NCI-H2227 treated with DMSO at 0.1 percent for 48 hours (cell line): ENCODE results near the gene RELCH.

Experiments used
- DNase-seq: peaks from one replicate; lab custom pipeline; 2025; lab: John Stamatoyannopoulos, UW

Gene RELCH

GRCh38 chr18:62196079-62196478, 9.0 kb downstream of the RELCH start:
- DNase-seq, result no peak

GRCh38 chr18:62196980-62197379, 9.9 kb downstream of the RELCH start:
- no peak for DNase-seq

DNA sequence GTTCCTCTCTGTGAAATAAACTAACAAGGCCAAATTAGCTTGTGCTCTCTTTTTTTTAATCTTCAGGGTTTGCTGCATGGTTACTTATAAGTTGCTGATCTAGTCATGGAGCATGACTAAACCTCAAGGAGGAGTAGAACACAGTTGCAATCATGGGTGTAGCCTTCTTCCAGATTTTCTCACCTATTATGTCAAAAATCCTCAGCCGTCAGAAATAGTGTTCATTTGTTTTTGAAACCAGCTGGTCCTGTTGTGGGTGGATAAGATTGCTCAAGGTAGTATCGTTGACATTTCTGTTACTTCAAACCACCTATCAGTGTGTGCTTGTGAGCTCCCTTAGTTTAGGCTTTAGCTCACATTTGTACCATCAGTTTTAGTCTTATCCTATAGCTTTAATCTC, 11.2 kb downstream of the RELCH start:
- no peak for DNase-seq

DNA sequence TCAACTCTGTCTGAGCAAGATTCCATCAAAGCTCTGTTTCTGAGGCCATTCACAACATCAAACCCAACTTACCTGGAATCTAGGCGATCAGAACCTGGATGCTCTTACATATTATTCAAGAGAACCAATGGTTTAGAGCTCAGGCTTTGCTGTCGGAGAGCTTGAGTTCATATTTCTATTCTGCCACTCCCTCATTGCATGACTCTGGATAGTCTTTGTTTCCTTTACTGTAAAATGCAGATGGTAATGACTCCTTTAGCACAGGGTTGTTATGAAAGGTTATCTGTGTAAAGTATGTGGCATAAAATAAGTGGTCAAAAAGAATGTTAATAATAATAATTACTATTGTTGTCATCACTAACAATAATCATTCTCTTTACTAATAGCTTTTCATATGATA, 12.6 kb downstream of the RELCH start:
- no peak for DNase-seq

DNA sequence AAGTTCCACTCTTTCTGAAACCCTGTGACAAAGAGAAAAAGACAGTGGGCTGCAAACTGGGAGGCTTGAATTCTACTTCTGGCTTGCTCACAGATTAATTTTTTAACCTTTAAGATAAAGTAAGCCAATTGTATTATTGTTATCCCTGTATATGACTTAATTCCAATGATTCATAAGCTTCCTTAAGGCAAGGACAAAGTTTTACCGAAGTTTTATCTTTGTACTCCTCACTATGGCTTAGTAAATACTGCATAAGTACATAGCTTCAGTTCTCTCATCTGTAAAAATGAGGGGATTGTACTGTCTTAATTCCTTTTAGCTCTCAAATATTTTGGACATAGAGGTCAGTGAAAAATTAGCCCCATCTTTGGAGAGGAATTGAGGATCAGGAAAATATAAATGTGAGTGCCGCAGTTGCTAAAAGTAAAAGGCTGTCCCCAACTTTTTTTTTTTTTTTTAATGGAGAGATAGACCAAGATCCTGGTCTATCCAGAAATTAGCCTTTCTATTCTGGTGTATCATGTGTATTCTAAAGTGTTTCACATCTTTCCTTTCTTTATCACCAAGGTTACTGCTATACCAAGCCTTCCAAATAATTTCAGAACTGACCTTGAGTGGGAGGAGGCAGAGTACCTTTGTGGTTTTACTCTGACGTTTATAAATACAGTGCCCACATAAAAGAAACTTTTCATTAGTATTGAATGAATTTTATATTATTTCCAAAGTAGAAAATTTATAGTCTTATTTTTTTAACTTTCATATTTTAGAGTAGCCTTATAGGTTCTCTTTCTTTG, 13.3 kb downstream of the RELCH start:
- no peak for DNase-seq

DNA sequence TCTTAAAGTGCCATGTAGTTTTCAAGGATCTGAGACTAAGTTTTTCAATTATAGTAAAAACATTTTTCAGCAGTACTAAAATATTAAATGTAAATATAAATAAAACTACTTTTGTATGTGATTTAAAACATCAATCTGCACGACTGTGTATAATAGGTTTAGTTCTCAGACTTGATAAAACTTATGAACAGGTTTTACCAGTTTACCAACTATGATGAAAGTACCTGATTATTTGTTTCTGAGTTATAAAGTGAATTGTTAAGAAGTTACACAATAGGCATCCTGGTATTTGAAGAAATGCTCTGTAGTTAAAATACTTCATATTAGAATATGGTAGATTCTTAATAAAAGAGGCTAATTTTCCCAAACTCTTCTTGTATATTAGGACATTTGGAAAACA, 14.8 kb downstream of the RELCH start:
- no peak for DNase-seq

- DNase-seq, result no peak
These were observed 18.8 kb downstream of the RELCH start for GRCh38 chr18:62205824-62206223.

DNA sequence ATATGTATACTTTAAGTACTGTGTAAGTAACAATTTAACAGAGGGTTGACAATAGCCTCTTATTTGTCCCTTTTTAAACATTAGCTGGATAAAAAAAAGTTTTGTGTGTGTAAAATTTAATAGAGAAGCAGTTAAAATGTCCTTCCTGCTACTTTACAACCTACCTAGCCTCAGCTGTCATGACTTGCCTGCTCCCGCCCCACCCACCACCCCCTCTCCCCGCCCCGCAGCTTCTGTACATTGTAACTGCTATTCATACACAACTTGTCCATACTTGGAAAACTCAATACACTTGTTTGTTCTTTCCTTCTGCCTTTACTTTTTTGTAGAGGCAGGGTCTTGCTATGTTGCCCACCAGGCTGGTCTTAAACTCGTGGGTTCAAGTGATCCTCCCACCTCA, 19.5 kb downstream of the RELCH start:
- DNase-seq, result no peak

DNA sequence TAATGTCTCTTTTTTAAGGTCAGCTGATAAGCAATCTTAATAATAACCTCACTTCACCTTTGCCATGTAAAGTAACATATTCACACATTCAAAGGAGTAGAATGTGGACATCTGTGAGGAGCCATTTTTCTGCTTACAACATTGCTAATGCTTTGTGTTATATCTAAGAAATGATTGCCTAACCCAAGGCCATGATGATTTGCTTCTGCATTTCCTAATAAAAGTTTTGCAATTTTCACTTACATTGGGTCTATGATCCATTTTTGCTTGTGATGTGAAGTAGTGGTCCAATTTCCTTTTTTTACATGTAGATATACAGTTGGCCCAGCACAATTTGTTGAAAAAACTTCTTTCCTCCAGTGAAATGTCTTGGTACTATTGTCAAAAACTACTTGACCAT, 22.0 kb downstream of the RELCH start:
- no peak for DNase-seq

GRCh38 chr18:62210138-62210537, 23.1 kb downstream of the RELCH start:
- no peak for DNase-seq

- no peak for DNase-seq
These were observed 24.3 kb downstream of the RELCH start for GRCh38 chr18:62211325-62211828.

DNA sequence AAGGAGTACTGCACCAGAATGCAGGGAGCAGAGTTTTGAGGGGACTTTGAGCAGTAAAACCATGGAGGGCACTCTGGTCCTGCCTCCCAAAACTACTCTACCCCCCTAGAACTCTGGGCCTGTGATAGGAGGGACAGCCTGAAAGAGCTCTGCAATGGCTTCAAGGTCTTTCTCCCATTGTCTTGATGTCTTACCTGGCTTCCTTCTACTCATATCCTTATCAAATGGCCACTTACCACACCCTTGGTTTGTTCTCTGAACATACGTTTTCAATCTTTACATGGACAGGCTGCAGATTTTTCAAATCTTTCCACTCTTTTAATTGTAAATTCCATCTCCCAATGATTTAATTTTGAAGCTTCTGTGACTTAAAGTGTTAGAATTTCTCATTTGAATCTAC, 27.7 kb downstream of the RELCH start:
- no peak for DNase-seq

- no peak for DNase-seq
These were observed 37.2 kb downstream of the RELCH start for GRCh38 chr18:62224229-62224628.

- DNase-seq, result no peak
These were observed 39.0 kb downstream of the RELCH start for GRCh38 chr18:62226047-62226446.

- no peak for DNase-seq
These were observed 49.2 kb downstream of the RELCH start for GRCh38 chr18:62236252-62236651.

DNA sequence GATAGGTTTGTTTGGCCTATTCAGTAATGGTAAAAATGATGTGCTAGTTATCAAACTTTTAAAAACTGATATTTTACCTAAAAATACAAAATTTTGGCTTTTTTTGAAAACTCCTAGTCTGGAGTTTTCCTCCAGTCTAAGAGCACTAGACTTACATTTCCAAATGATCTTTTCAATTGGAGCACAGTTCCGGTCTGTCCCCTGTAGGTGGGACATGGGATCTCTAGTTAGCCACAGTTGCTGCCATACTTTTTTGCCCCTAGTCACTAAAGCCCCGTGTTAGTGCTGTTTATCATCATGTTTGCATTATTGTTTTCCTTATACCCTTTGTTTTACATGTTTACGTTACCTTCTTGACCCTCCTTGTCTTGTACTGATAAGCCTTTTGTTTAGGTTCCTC, 52.4 kb downstream of the RELCH start:
- no peak for DNase-seq

GRCh38 chr18:62242955-62243354, 55.9 kb downstream of the RELCH start:
- DNase-seq, result no peak

- no peak for DNase-seq
These were observed 58.1 kb downstream of the RELCH start for GRCh38 chr18:62245177-62245576.

GRCh38 chr18:62245699-62246098, 58.6 kb downstream of the RELCH start:
- no peak for DNase-seq

DNA sequence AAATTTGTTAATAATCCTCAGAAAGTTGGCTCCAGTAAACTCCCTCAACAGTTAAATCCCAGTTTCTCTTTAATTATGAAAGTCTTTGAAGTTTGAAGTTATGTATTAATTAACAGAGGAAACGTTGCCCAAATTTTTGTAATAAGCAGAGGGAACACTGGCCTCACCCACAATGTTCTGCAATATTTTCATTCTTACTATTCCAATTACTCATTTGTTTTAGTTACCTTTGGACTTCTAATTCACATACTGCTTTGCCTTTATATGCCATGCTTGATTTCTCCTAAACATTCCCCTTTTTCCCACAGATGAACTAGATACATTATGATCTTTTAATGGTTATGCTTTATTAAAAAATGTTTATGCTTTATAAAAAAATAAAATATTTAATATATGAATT, 61.3 kb downstream of the RELCH start:
- DNase-seq, result no peak

- peak; percentile 29 for DNase-seq
These were observed 62.5 kb downstream of the RELCH start for GRCh38 chr18:62249478-62250097.

GRCh38 chr18:62250475-62250874, 63.4 kb downstream of the RELCH start:
- no peak for DNase-seq

GRCh38 chr18:62258093-62258492, 71.0 kb downstream of the RELCH start:
- DNase-seq, result no peak

DNA sequence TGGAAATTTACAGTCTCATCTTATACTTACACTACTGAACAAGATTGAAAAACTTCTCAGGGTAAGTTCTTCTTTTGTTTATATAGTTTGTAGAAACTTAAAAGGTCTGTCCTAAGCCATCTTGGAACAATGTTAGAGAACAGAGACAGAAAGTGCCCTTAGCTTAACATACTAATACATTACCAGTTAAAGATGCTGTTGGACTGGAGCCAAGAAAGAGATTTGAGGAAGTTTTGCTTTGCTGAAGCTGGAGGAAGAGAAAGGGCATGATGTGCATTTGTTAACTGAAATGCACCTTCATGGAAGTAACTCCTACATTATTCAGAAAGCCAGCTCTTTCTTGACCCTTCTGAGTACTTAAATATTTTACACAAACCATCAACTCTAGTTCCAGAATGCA, 71.6 kb downstream of the RELCH start:
- DNase-seq, result no peak
